GM18951 (cell line): ENCODE data around the gene CST1.
"Not testable (repeated sequence)": the region's sequence is repeated elsewhere in the genome, so short reads cannot be mapped to it uniquely, and the experiment has no call there.

ENCODE experiments used
- POLR2A ChIP-seq: IDR thresholded peaks from 4 replicates; pipeline ENCODE4 v1.6.1; 2011; ENCODE audit warnings: mild to moderate bottlenecking; ENCODE audit not compliant: insufficient read length, insufficient read depth; ENCODE audit errors: extremely low read depth
- in situ Hi-C: fragments of 300-500 bp; cut with MboI; formaldehyde crosslinking; loops from one replicate; pipeline ENCODE4 v1.12.0; 2022; ENCODE audit warnings: low sequenced_read_pairs, mixed read lengths, inconsistent platforms; ENCODE audit not compliant: unreplicated experiment

CST1 gene

GRCh38 chr20:23770384-23770783, 19.6 kb upstream of the CST1 start:
- in situ Hi-C loops: no loop called here
- TF ChIP-seq POLR2A: no peak

GRCh38 chr20:23768520-23768919, 17.8 kb upstream of the CST1 start:
- in situ Hi-C loops: not testable (repeated sequence)

- TF ChIP-seq POLR2A: no peak
- in situ Hi-C loops: no loop called here
Observed at GRCh38 chr20:23766531-23766930, 15.8 kb upstream of the CST1 start.

GRCh38 chr20:23765578-23765977, 14.8 kb upstream of the CST1 start:
- in situ Hi-C loops: no loop called here
- no peak for TF ChIP-seq POLR2A

- in situ Hi-C loops: not testable (repeated sequence)
Observed at GRCh38 chr20:23764630-23765029, 13.9 kb upstream of the CST1 start.

- in situ Hi-C loops: no loop called here
- no peak for TF ChIP-seq POLR2A
Observed at GRCh38 chr20:23763345-23763744, 12.6 kb upstream of the CST1 start.

GRCh38 chr20:23759306-23759940, 8.7 kb upstream of the CST1 start:
- no peak for TF ChIP-seq POLR2A
- in situ Hi-C loops: no loop called here

- in situ Hi-C loops: not testable (repeated sequence)
Observed at GRCh38 chr20:23756792-23757191, 6.1 kb upstream of the CST1 start.

GRCh38 chr20:23755131-23755611, 4.4 kb upstream of the CST1 start:
- in situ Hi-C loops: not testable (repeated sequence)

- TF ChIP-seq POLR2A: no peak
- in situ Hi-C loops: no loop called here
Observed at GRCh38 chr20:23754731-23755130, 4.0 kb upstream of the CST1 start.

GRCh38 chr20:23753589-23753988, 2.9 kb upstream of the CST1 start:
- in situ Hi-C loops: no loop called here
- TF ChIP-seq POLR2A: no peak

- in situ Hi-C loops: no loop called here
- TF ChIP-seq POLR2A: no peak
Observed at GRCh38 chr20:23753194-23753548, 2.4 kb upstream of the CST1 start.

GRCh38 chr20:23752481-23753193, 1.9 kb upstream of the CST1 start:
- no peak for TF ChIP-seq POLR2A
- in situ Hi-C loops: no loop called here

- TF ChIP-seq POLR2A: no peak
- in situ Hi-C loops: no loop called here
Observed at GRCh38 chr20:23752019-23752418, 1.3 kb upstream of the CST1 start.

- TF ChIP-seq POLR2A: no peak
- in situ Hi-C loops: no loop called here
Observed at GRCh38 chr20:23749746-23750145, 989 bp downstream of the CST1 start.

GRCh38 chr20:23748975-23749374, 1.8 kb downstream of the CST1 start:
- in situ Hi-C loops: not testable (repeated sequence)

GRCh38 chr20:23747551-23747950, 3.2 kb downstream of the CST1 start:
- in situ Hi-C loops: not testable (repeated sequence)

GRCh38 chr20:23747092-23747491, 3.6 kb downstream of the CST1 start:
- in situ Hi-C loops: not testable (repeated sequence)
